ENCODE measurements around the gene PRKAG2.

The PRKAG2 gene

DNA sequence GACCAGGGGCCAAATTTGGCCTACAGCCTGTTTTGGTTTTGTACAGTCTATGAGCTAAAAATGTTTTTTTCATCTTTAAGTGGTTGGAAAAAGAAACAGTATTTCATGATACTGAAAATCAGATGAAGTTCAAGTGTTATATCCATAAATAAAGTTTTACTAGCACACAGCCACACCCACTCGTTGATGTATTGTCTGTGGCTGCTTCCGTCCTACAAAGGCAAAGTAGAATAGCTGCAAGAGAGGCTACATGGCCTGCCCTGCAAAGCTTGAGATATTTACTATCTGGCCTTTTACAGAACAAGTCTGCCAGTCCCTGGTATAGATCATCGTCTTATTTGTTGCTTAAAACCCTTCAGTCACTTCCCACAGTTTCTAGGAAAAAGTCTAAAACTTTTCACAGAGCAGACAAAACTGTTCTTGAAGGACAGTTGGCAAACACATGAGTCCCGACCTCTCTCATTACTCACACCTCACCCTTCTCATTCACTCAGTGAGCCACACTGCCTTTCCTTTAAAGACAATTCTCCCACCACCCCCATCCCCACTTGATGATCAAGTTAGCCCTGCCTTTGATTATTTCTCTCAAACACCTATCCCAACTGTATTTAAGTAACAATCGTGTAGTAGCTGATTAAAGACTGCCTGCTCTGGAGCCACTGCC lies 367.1 kb downstream of the PRKAG2 start:
- no peak for DNase-seq (ENCODE audit: low read depth in 1 of 2, low spot score in 1 of 2)

DNA sequence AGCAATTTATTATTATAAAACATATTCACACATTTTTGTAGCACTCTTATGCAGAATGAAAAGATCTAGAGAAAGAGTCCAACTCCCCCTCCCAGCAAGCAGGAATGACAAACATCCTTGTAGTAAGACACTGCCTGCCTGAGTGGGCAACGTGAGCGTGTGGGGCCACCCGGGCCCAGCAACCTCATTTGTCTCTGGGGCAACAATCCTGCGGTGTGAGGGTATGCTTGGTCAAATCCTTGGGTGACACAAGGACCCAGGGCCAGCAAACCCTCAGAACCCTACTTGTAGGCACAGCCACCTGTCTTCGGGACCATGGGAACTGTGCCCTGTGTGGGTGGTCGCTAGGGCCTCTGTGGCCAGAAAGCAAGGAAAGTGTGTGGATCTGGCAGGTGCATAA lies 367.9 kb downstream of the PRKAG2 start:
- DNase-seq (ENCODE audit: low read depth in 1 of 2, low spot score in 1 of 2) = no peak

DNA sequence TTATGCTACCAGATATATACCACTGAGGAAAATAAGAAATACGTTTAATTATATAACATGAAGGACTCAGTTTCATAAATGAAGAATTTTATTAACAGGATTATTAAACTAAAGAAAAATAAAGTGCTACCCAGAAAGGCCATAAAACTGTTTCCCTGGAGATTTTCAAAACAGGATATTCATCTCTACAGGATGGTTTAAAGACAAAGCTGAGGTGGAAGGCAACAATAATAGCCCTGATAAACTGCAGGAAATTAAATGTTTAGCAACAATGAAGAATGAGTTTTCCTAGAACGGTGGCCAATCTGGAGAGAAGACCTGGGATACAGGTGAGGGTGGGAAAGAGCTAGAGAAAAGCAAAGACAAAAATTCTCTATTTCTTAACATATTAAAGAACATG lies 369.1 kb downstream of the PRKAG2 start:
- no peak for DNase-seq (ENCODE audit: low read depth in 1 of 2, low spot score in 1 of 2)

DNA sequence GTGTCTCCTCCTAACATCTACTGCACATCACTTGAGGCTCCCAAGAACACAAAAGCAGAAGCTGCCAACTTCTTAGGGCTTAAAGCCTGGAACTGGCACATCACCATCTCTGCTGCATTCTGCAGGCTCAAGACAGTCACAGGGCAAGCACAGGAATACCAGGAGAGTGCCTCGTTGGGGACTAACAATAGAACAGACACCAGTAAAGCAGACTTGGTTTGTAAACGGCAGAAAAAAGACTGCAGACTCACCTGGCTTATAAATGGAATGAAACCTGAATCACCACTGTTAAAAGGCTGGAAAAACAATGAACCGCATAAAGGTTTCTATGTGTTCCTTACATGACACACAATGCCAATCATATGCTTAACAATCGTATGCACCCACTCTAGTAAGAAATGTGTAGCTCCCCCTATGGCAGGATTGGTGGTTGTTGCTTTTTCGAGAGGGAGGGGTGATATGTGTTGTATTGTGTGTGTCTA lies 370.0 kb downstream of the PRKAG2 start:
- no peak for DNase-seq (ENCODE audit: low read depth in 1 of 2, low spot score in 1 of 2)
